WI38 (cell line): ENCODE measurements around the gene FAM174C.

Experiments used
- H3K4me3 ChIP-seq: 2 replicates; pipeline ENCODE4 v1.5.1; 2011; ENCODE audit warnings: low read depth, mild to moderate bottlenecking, control low read depth, low read length
- CTCF ChIP-seq: IDR thresholded peaks from 2 replicates; pipeline ENCODE4 v1.5.1; 2012; ENCODE audit warnings: low read depth, mild to moderate bottlenecking, control low read depth, low read length

FAM174C gene

DNA sequence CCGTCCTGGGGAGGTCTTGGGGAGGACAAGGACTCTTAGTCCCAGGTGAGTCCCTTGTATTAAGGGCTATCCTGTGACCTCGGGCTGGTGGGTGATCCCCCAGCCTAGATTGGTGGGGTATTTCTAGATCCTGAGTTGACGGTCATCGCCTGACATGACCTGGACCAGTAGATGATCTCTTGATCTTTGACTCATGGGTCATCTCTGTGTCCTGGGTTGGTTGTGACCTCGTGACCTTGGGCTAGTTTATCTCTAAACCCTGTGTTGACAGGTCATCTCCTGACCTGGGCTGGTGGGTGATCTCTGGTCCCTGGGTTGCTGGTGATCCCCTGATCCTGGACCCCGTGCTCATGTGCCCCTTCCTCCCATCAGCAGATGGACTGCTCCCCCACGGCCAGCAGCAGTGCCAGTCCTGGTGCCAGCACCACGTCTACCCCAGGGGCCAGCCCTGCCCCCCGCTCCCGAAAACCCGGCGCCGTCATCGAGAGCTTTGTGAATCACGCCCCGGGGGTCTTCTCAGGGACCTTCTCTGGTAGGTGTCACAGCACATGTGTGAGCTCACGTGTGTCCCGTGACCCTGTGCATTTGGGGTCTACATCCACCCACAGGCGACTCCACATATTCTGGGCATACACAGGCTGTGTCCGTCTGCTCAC, 20.7 kb upstream of the FAM174C start:
- no peak overlapping the region for H3K4me3 ChIP-seq

GRCh38 chr19:1255186-1256161, 19.9 kb upstream of the FAM174C start:
- TF ChIP-seq CTCF: no peak
- H3K4me3 ChIP-seq: no peak overlapping the region

More for the DNA sequence above, 20.7 kb upstream of the FAM174C start:
- TF ChIP-seq CTCF: no peak

DNA sequence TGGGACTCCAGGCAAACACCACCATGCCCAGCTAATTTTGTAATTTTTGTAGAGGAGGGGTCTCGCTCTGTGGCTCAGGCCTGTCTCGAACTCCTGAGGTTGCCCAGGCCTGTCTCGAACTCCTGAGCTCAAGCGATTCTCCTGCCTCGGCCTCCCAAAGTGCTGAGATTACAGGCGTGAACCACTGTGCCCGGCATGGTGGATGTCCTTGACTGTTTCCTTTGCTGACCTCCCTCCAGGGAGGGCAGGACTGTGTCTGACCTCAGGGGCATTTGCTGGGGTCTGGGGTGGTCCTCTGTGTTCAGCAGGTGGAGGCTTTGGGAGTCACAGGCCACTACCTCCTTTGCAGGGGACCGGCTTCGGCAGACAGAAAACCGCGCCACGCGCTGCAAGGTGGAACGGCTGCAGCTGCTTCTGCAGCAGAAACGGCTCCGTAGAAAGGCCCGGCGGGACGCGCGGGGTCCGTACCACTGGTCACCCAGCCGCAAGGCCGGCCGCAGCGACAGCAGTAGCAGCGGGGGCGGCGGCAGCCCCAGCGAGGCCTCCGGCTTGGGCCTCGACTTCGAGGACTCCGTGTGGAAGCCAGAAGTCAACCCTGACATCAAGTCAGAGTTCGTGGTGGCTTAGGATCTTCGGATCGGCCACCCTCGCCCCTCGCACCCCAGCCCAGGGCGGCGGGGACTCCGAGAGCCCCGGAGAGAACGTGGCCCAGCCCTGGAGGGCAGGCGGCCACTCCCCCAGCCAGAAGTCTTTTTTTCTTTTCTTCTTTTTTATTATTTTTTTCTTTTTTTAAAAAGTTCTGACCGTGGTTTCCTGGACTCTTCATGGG, 18.5 kb upstream of the FAM174C start:
- H3K4me3 ChIP-seq: no peak overlapping the region
- TF ChIP-seq CTCF: no peak

- H3K4me3 ChIP-seq: no peak overlapping the region
- no peak for TF ChIP-seq CTCF
Measured at GRCh38 chr19:1257475-1258162, 17.7 kb upstream of the FAM174C start.

- no peak for TF ChIP-seq CTCF
- no peak overlapping the region for H3K4me3 ChIP-seq
Measured at GRCh38 chr19:1258163-1258492, 17.2 kb upstream of the FAM174C start.

GRCh38 chr19:1258707-1259205, 16.6 kb upstream of the FAM174C start:
- no peak for TF ChIP-seq CTCF
- H3K4me3 ChIP-seq: no peak overlapping the region
